H4 (cell line): ENCODE measurements around the gene NDUFV2. TPM values are rescaled to one million over a fixed set of nuclear protein-coding genes. Genes with fewer than 3 reads are reported as not detected.
"Not testable (repeated sequence)": the region's sequence is repeated elsewhere in the genome, so short reads cannot be mapped to it uniquely, and the experiment has no call there.

Experiments used
- DNase-seq: peaks from one replicate; pipeline ENCODE4 v3.0.0-alpha.2; 2015; ENCODE audit warnings: low spot score
- total RNA-seq: library from RNA; depleted of rRNA; stranded (reverse); fragments of >200 nt; shearing (Covaris generic); gene quantifications from 2 replicates; pipeline ENCODE4 v1.2.3, GENCODE V29; 2014; rRNA removed

The NDUFV2 gene
- total RNA-seq, 1 experiment from 2014 or later = 236 TPM

GRCh38 chr18:9153256-9153655 is 50.8 kb downstream of the NDUFV2 start:
- no peak for DNase-seq

GRCh38 chr18:9156604-9157249 is 54.2 kb downstream of the NDUFV2 start:
- DNase-seq = no peak

- no peak for DNase-seq
These were observed 55.3 kb downstream of the NDUFV2 start for GRCh38 chr18:9157806-9158205.

GRCh38 chr18:9160014-9160413 is 57.5 kb downstream of the NDUFV2 start:
- no peak for DNase-seq

GRCh38 chr18:9162663-9163062 is 60.2 kb downstream of the NDUFV2 start:
- DNase-seq = not testable (repeated sequence)

- not testable (repeated sequence) for DNase-seq
These were observed 61.6 kb downstream of the NDUFV2 start for GRCh38 chr18:9164149-9164548.

- DNase-seq = not testable (repeated sequence)
These were observed 63.4 kb downstream of the NDUFV2 start for GRCh38 chr18:9165883-9166282.

- DNase-seq = not testable (repeated sequence)
These were observed 67.0 kb downstream of the NDUFV2 start for GRCh38 chr18:9169515-9169914.

- DNase-seq = not testable (repeated sequence)
These were observed 69.4 kb downstream of the NDUFV2 start for GRCh38 chr18:9171919-9172318.

- no peak for DNase-seq
These were observed 70.1 kb downstream of the NDUFV2 start for GRCh38 chr18:9172506-9173127.

GRCh38 chr18:9173770-9174233 is 71.3 kb downstream of the NDUFV2 start:
- DNase-seq = no peak

GRCh38 chr18:9174302-9174701 is 71.8 kb downstream of the NDUFV2 start:
- DNase-seq = no peak

GRCh38 chr18:9175115-9175514 is 72.6 kb downstream of the NDUFV2 start:
- DNase-seq = no peak

- DNase-seq = no peak
These were observed 74.5 kb downstream of the NDUFV2 start for GRCh38 chr18:9177031-9177430.

- no peak for DNase-seq
These were observed 75.0 kb downstream of the NDUFV2 start for GRCh38 chr18:9177466-9177865.

GRCh38 chr18:9178557-9178956 is 76.1 kb downstream of the NDUFV2 start:
- no peak for DNase-seq

GRCh38 chr18:9181275-9181674 is 78.8 kb downstream of the NDUFV2 start:
- DNase-seq = no peak

GRCh38 chr18:9182852-9183399 is 80.4 kb downstream of the NDUFV2 start:
- no peak for DNase-seq

Other genes with a start within 250 kb of the NDUFV2 start
- gene ANKRD12, start 34.1 kb downstream of the NDUFV2 start, total RNA-seq = 5.1 and 14.1 TPM in 2 replicates
- gene TWSG1, start 232.1 kb downstream of the NDUFV2 start, total RNA-seq = 38.3 and 45.9 TPM in 2 replicates